Measurements from ENCODE around the gene CEP120.
"Not testable (repeated sequence)": the region's sequence is repeated elsewhere in the genome, so short reads cannot be mapped to it uniquely, and the experiment has no call there.

CEP120 gene

GRCh38 chr5:123371575-123372179 lies 51.5 kb downstream of the CEP120 start:
- peak in 1 of 2 experiments; percentile 23 for DNase-seq

- DNase-seq = no peak
Observed at GRCh38 chr5:123369371-123369968, 53.7 kb downstream of the CEP120 start.

GRCh38 chr5:123367739-123368138 lies 55.5 kb downstream of the CEP120 start:
- peak in 1 of 2 experiments; percentile 33 for DNase-seq

- DNase-seq = no peak
Observed at GRCh38 chr5:123365156-123365555, 58.0 kb downstream of the CEP120 start.

- DNase-seq = no peak
Observed at GRCh38 chr5:123364441-123365155, 58.6 kb downstream of the CEP120 start.

- DNase-seq = no peak
Observed at GRCh38 chr5:123360910-123361309, 62.3 kb downstream of the CEP120 start.

- no peak for DNase-seq
Observed at GRCh38 chr5:123360201-123360571, 63.0 kb downstream of the CEP120 start.

- DNase-seq = peak; percentile 23 to 77
Observed at GRCh38 chr5:123359454-123360200, 63.6 kb downstream of the CEP120 start.

GRCh38 chr5:123358751-123359150 lies 64.5 kb downstream of the CEP120 start:
- DNase-seq = no peak

- DNase-seq = no peak
Observed at GRCh38 chr5:123358304-123358703, 64.9 kb downstream of the CEP120 start.

GRCh38 chr5:123351820-123352219 lies 71.4 kb downstream of the CEP120 start:
- no peak for DNase-seq

GRCh38 chr5:123351240-123351639 lies 72.0 kb downstream of the CEP120 start:
- no peak for DNase-seq

GRCh38 chr5:123350742-123351141 lies 72.5 kb downstream of the CEP120 start:
- DNase-seq = no peak

GRCh38 chr5:123344816-123345426 lies 78.3 kb downstream of the CEP120 start:
- peak; percentile 9 to 33 for DNase-seq

GRCh38 chr5:123340928-123341327 lies 82.3 kb downstream of the CEP120 start:
- no peak for DNase-seq

- not testable (repeated sequence) for DNase-seq
Observed at GRCh38 chr5:123308377-123308776, 114.8 kb downstream of the CEP120 start.

- no peak for DNase-seq
Observed at GRCh38 chr5:123305751-123306150, 117.5 kb downstream of the CEP120 start.

- no peak for DNase-seq
Observed at GRCh38 chr5:123304777-123305316, 118.4 kb downstream of the CEP120 start.

GRCh38 chr5:123303802-123304201 lies 119.4 kb downstream of the CEP120 start:
- DNase-seq = no peak

- DNase-seq = no peak
Observed at GRCh38 chr5:123300266-123300665, 122.9 kb downstream of the CEP120 start.

GRCh38 chr5:123299136-123299535 lies 124.1 kb downstream of the CEP120 start:
- no peak for DNase-seq

- no peak for DNase-seq
Observed at GRCh38 chr5:123298335-123299030, 124.7 kb downstream of the CEP120 start.

Measured in NCI-H524 (cell line).